Lower lobe of right lung (tissue), 2 donors: ENCODE data around the gene SIRPB2. TPM values are rescaled to one million over a fixed set of nuclear protein-coding genes. Genes with fewer than 3 reads are reported as not detected.

Experiments
- ATAC-seq, 2 donors: fragments of 200-7000 bp; cut with Tn5 transposase; one replicate each; pipeline ENCODE4 v1.9.1; 2020 to 2022; ENCODE audit warnings: mild to moderate bottlenecking in 2 of 2, moderate library complexity in 2 of 2
- DNase-seq: peaks from one replicate; pipeline ENCODE4 v3.0.0-alpha.2; 2020
- H3K27ac ChIP-seq: fragments of 200-600 bp; one replicate; pipeline ENCODE4 v1.8.0; 2022
- H3K27me3 ChIP-seq: fragments of 200-600 bp; one replicate; pipeline ENCODE4 v1.8.0; 2022; ENCODE audit warnings: low read depth
- H3K36me3 ChIP-seq: fragments of 200-600 bp; one replicate; pipeline ENCODE4 v1.8.0; 2022; ENCODE audit warnings: mild to moderate bottlenecking
- H3K4me1 ChIP-seq: fragments of 200-600 bp; one replicate; pipeline ENCODE4 v1.8.0; 2022
- H3K4me3 ChIP-seq: fragments of 200-600 bp; one replicate; pipeline ENCODE4 v1.8.0; 2022; ENCODE audit warnings: mild to moderate bottlenecking
- H3K9me3 ChIP-seq: fragments of 200-600 bp; one replicate; pipeline ENCODE4 v1.8.0; 2022
- intact Hi-C: fragments of 100-400 bp; cut with DNase I; formaldehyde crosslinking; loops from one replicate; pipeline ENCODE4 v1.11.0; 2022
- total RNA-seq: library from RNA; stranded (reverse); fragmentation: NEBNext Ultra II Directional; extraction: Animal tissue kit (Norgen Biotek cat#: 25700); gene quantifications from one replicate; pipeline ENCODE4 v1.2.1, GENCODE V29; 2021
- TF ChIP-seq, protein P1 (sequence below): fragments of 200-600 bp; IDR thresholded peaks from one replicate; pipeline ENCODE4 v1.8.0; 2022; ENCODE audit warnings: antibody characterized with exemption, mild to moderate bottlenecking
- donor health status: DM: no; HTN: yes; CAD: no; lungs with severe emphysema.

The SIRPB2 gene
- total RNA-seq, 1 donor from 2014 or later, result 32.2 TPM

DNA sequence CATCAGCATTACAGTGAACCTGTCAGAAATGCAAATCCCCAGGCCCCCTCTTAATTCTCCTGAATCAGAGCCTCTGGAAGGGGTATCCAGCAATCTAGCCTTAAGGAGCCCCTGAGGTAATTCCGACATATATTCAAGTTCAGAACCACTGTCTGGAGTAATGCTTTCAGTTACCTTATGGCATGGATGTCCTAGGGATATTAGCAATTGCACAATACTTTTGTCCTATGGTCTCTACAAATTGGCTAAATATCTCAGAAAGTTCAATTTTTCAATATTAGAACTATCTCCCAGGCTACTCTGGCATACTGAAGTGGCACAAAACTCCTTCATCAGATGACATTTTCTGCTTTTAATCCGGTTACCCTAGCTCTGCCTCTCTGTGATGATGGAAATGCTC is 30.9 kb downstream of the SIRPB2 start:
- TF ChIP-seq, protein P1, sequence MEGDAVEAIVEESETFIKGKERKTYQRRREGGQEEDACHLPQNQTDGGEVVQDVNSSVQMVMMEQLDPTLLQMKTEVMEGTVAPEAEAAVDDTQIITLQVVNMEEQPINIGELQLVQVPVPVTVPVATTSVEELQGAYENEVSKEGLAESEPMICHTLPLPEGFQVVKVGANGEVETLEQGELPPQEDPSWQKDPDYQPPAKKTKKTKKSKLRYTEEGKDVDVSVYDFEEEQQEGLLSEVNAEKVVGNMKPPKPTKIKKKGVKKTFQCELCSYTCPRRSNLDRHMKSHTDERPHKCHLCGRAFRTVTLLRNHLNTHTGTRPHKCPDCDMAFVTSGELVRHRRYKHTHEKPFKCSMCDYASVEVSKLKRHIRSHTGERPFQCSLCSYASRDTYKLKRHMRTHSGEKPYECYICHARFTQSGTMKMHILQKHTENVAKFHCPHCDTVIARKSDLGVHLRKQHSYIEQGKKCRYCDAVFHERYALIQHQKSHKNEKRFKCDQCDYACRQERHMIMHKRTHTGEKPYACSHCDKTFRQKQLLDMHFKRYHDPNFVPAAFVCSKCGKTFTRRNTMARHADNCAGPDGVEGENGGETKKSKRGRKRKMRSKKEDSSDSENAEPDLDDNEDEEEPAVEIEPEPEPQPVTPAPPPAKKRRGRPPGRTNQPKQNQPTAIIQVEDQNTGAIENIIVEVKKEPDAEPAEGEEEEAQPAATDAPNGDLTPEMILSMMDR, result no peak
- H3K27me3 ChIP-seq, result no peaks in the 10 kb centered on the region
- no peaks in the 10 kb centered on the region for H3K9me3 ChIP-seq
- H3K4me3 ChIP-seq, result no peak overlapping the region
- no peak overlapping the region for H3K27ac ChIP-seq
- no peak for ATAC-seq
- peaks cover 76% of the 10 kb centered on the region for H3K36me3 ChIP-seq
- peaks cover 24% of the 10 kb centered on the region for H3K4me1 ChIP-seq
- intact Hi-C loops, result no loop called here
- no peak for DNase-seq

GRCh38 chr20:1457992-1458391 is 33.2 kb downstream of the SIRPB2 start:
- H3K27me3 ChIP-seq, result no peaks in the 10 kb centered on the region
- no peak overlapping the region for H3K4me3 ChIP-seq
- no peaks in the 10 kb centered on the region for H3K9me3 ChIP-seq
- no peak for ATAC-seq
- intact Hi-C loops, result no loop called here
- H3K36me3 ChIP-seq, result peaks cover 93% of the 10 kb centered on the region
- H3K4me1 ChIP-seq, result peaks cover 1% of the 10 kb centered on the region
- TF ChIP-seq, protein P1, result no peak
- H3K27ac ChIP-seq, result no peak overlapping the region
- no peak for DNase-seq

GRCh38 chr20:1456300-1456699 is 34.9 kb downstream of the SIRPB2 start:
- H3K4me1 ChIP-seq, result no peaks in the 10 kb centered on the region
- intact Hi-C loops, result no loop called here
- no peaks in the 10 kb centered on the region for H3K27me3 ChIP-seq
- DNase-seq (no peak), ATAC-seq (no peak)
- H3K9me3 ChIP-seq, result no peaks in the 10 kb centered on the region
- TF ChIP-seq, protein P1, result no peak
- H3K4me3 ChIP-seq, result no peak overlapping the region
- no peak overlapping the region for H3K27ac ChIP-seq
- peaks cover 100% of the 10 kb centered on the region for H3K36me3 ChIP-seq

DNA sequence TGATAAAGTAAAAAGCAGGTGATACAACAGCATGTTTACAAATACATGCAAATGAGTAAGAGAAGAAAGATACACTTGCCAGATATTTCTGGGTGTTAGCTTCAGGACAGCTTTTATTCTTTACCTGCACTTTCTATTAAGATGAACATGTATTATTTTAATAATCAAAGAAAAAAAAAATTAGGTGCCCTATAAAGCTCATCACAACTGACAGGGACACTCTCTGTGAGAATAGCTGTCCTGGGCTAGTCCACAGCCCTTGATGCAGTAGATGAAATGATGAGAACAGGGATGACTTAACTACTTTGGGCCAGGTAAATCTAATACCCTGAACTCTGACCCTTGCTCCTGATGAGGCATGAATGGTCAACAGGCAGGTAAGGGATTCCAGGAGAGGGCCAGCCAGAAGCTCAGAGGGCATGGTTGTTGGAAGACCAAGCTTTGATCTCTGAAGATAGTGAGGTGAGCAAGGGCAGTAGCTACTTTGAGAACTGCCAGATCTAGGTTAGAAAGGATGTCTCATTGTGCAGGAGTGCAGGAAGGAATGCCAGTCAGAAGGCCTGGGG is 40.2 kb downstream of the SIRPB2 start:
- Histone ChIP-seq H3K4me1 (no peaks in the 10 kb centered on the region), H3K9me3 (no peaks in the 10 kb centered on the region), H3K27ac (no peak overlapping the region), H3K27me3 (no peaks in the 10 kb centered on the region), H3K36me3 (peaks cover 100% of the 10 kb centered on the region), H3K4me3 (no peak overlapping the region)
- DNase-seq (no peak), ATAC-seq (no peak)
- TF ChIP-seq, protein P1, result no peak
- intact Hi-C loops, result no loop called here

DNA sequence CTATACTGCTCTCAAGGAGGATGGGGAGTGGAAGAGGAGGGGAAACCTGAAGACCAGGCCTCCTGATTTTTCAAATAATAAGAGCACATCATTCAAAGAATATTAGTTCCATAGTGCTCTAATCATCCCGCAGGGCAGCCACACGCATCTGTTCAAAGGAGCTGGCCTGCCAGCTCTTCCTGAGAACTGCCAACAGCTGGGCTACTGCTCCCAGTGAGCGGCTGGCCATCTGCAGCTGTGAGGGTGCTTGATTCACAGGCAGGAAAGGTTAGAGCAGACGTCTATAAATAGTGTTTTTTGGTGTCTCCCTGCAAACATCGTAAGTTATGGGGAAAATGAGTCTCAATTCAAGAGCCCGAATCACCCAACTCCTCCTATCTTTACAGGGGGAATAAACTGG is 41.9 kb downstream of the SIRPB2 start:
- TF ChIP-seq, protein P1, result no peak
- Histone ChIP-seq H3K27me3 (no peaks in the 10 kb centered on the region), H3K27ac (no peak overlapping the region), H3K9me3 (no peaks in the 10 kb centered on the region), H3K36me3 (peaks cover 100% of the 10 kb centered on the region), H3K4me3 (no peak overlapping the region), H3K4me1 (no peaks in the 10 kb centered on the region)
- intact Hi-C loops, result no loop called here
- no peak for ATAC-seq
- DNase-seq, result no peak
